ENCODE results near the gene TTC9B. TPM values are rescaled to one million over a fixed set of nuclear protein-coding genes. Genes with fewer than 3 reads are reported as not detected.
"Not testable (repeated sequence)": the region's sequence is repeated elsewhere in the genome, so short reads cannot be mapped to it uniquely, and the experiment has no call there.

The TTC9B gene
- total RNA-seq, 1 experiment from 2014 or later = not detected

GRCh38 chr19:40170303-40170989 lies 47.7 kb downstream of the TTC9B start:
- DNase-seq (ENCODE audit: low read depth) = not testable (repeated sequence)

- not testable (repeated sequence) for DNase-seq (ENCODE audit: low read depth)
Measured at GRCh38 chr19:40169482-40170302, 48.5 kb downstream of the TTC9B start.

Other genes starting within 250 kb of the TTC9B start
- 209 and 217 TPM in 2 replicates for gene PSMC4, start 247.2 kb downstream of the TTC9B start, total RNA-seq (2014; rRNA removed; shearing (Covaris generic))
- gene ZNF546, start 221.3 kb downstream of the TTC9B start, total RNA-seq (2014; rRNA removed; shearing (Covaris generic)) = 0.96 and 1.3 TPM in 2 replicates
- gene ZNF780B, start 162.2 kb downstream of the TTC9B start, total RNA-seq (2014; rRNA removed; shearing (Covaris generic)) = 4.5 and 5.7 TPM in 2 replicates
- 5.8 and 10.3 TPM in 2 replicates for gene ZNF780A, start 127.4 kb downstream of the TTC9B start, total RNA-seq (2014; rRNA removed; shearing (Covaris generic))
- 5.0 and 13.4 TPM in 2 replicates for gene MAP3K10, start 27.0 kb downstream of the TTC9B start, total RNA-seq (2014; rRNA removed; shearing (Covaris generic))
- gene CCNP, start 8.3 kb upstream of the TTC9B start, total RNA-seq (2014; rRNA removed; shearing (Covaris generic)) = not detected in 2 replicates
- 73.0 and 98.3 TPM in 2 replicates for gene AKT2, start 67.0 kb upstream of the TTC9B start, total RNA-seq (2014; rRNA removed; shearing (Covaris generic))
- gene C19orf47, start 130.0 kb upstream of the TTC9B start, total RNA-seq (2014; rRNA removed; shearing (Covaris generic)) = 7.2 and 14.6 TPM in 2 replicates
- gene PLD3, start 130.3 kb upstream of the TTC9B start, total RNA-seq (2014; rRNA removed; shearing (Covaris generic)) = 211 and 244 TPM in 2 replicates
- 0.02 TPM in 1 of 2 replicates, not detected in the other for gene HIPK4, start 171.8 kb upstream of the TTC9B start, total RNA-seq (2014; rRNA removed; shearing (Covaris generic))
- gene PRX, start 195.0 kb upstream of the TTC9B start, total RNA-seq (2014; rRNA removed; shearing (Covaris generic)) = 2.3 and 2.6 TPM in 2 replicates
- 20.0 and 22.0 TPM in 2 replicates for gene SERTAD1, start 207.6 kb upstream of the TTC9B start, total RNA-seq (2014; rRNA removed; shearing (Covaris generic))
- 15.9 and 19.8 TPM in 2 replicates for gene SERTAD3, start 226.0 kb upstream of the TTC9B start, total RNA-seq (2014; rRNA removed; shearing (Covaris generic))
- gene BLVRB, start 247.4 kb upstream of the TTC9B start, total RNA-seq (2014; rRNA removed; shearing (Covaris generic)) = 109 and 135 TPM in 2 replicates
- gene SPTBN4, start 248.6 kb upstream of the TTC9B start, total RNA-seq (2014; rRNA removed; shearing (Covaris generic)) = 0.10 and 0.67 TPM in 2 replicates